ENCODE measurements around the gene BET1L. TPM values are rescaled to one million over a fixed set of nuclear protein-coding genes. Genes with fewer than 3 reads are reported as not detected.
"Not testable (repeated sequence)": the region's sequence is repeated elsewhere in the genome, so short reads cannot be mapped to it uniquely, and the experiment has no call there.

BET1L gene
- total RNA-seq, 1 donor from 2014 or later, result 24.0 TPM

DNA sequence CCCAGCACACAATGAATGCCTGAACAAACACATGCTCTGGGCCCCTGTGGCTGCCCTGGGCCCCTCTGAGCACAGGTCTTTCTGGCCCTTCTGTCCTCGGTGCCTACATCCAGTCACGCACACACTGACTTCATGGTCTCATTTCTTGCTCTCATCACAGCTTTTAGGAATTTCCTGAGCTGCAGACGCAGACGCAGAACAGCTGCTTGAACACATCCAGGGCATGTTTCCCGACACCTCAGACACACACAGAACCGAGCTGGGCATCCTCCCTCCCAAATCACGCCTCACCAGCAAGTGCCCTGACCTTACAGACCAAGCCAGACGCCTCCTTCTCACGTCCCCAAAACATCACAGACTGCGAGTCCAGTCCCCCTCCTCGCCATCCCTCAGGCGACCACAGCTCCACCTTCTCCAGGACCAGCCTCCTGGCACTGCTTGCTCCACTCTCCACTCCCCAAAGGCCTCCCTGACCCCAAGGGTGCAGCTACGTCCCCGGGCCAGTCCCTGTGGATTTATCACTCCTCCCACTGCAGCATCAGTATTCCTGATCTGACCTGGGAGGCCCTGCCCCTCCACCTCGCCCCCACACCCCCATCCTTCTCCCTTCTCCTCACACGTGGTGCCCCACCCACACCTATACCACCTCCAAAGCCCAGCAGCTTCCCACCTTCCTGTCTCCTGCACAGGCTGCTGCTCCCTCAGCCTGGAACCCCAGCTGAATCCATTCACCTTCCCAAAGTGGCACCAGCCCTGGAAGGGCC is 16.0 kb upstream of the BET1L start:
- no peak for DNase-seq
- H3K4me3 ChIP-seq, result no peak overlapping the region
- peaks cover 13% of the 10 kb centered on the region for H3K4me1 ChIP-seq
- no peaks in the 10 kb centered on the region for H3K9me3 ChIP-seq (replicated peaks)
- no peaks in the 10 kb centered on the region for H3K27me3 ChIP-seq (ENCODE audit: low read depth)
- intact Hi-C loops (cut with micrococcal nuclease), result no loop called here
- H3K27ac ChIP-seq (replicated peaks), result no peak overlapping the region
- TF ChIP-seq CTCF (IDR thresholded peaks at IDR 0.05; ENCODE audit: borderline replicate concordance), result no peak
- H3K36me3 ChIP-seq, result peaks cover 22% of the 10 kb centered on the region

DNA sequence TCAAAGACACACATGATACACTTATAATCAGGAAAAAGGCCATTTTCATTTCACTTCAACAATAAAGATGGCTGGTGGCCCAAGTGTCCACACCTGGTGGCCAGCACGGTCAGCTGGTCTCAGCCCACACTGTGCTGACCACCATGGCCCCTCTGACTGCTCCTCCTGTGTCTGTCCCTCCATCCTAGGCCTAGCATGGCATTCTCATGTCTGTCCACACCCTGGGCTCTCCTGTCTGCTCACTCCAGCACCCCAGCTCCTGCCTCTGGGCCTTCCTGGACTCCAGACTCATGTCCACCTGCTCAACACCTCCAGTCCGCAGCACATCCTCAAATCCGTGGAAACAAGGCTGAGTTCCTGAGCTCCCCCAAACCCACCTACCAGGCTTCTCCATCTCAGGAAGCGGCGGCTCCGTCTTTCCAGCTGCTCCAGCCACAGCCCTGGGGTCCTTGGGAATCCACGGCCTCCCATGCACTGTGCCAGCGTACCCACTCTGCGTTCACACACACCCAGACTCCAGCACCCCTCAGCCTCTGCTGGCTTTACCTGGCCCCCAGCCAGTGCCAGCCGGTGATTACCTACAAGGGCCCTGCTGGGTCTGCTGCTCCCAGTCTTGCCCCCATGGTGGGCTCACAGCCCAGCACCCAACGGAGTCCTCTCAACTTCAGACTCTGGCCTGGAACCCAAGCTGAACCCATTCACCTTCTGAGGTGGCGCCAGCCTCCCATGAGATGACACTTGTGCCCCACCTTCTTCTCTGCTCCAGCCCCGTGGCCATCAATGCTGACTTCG is 15.0 kb upstream of the BET1L start:
- Histone ChIP-seq H3K9me3 (replicated peaks) (no peaks in the 10 kb centered on the region), H3K4me3 (no peak overlapping the region), H3K27me3 (ENCODE audit: low read depth) (no peaks in the 10 kb centered on the region), H3K27ac (replicated peaks) (no peak overlapping the region), H3K36me3 (peaks cover 26% of the 10 kb centered on the region), H3K4me1 (peaks cover 6% of the 10 kb centered on the region)
- DNase-seq, result no peak
- TF ChIP-seq CTCF (IDR thresholded peaks at IDR 0.05; ENCODE audit: borderline replicate concordance), result no peak
- intact Hi-C loops (cut with micrococcal nuclease), result no loop called here

- Histone ChIP-seq H3K4me3 (no peak overlapping the region), H3K4me1 (peaks cover 6% of the 10 kb centered on the region), H3K36me3 (peaks cover 32% of the 10 kb centered on the region), H3K27me3 (ENCODE audit: low read depth) (no peaks in the 10 kb centered on the region), H3K9me3 (replicated peaks) (no peaks in the 10 kb centered on the region), H3K27ac (replicated peaks) (no peak overlapping the region)
- no peak for TF ChIP-seq CTCF (IDR thresholded peaks at IDR 0.05; ENCODE audit: borderline replicate concordance)
- DNase-seq, result no peak
- intact Hi-C loops (cut with micrococcal nuclease), result no loop called here
Measured at GRCh38 chr11:221539-221938, 14.3 kb upstream of the BET1L start.

DNA sequence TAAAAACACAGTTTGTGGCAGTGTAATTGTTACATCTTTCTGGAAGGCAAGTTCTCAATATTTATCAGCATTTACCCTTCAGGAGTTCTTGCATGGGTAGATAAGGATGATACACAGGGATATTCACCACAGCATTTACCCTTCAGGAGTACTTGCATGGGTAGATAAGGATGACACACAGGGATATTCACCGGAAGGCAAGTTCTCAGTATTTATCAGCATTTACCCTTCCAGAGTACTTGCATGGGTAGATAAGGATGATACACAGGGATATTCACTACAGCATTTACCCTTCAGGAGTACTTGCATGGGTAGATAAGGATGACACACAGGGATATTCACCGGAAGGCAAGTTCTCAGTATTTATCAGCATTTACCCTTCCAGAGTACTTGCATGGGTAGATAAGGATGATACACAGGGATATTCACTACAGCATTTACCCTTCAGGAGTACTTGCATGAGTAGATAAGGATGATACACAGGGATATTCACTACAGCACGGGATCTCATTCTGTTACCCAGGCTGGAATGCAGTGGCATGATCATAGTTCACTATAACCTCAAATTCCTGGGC is 13.5 kb upstream of the BET1L start:
- H3K27ac ChIP-seq (replicated peaks); DNase-seq; H3K27me3 ChIP-seq (ENCODE audit: low read depth); H3K4me3 ChIP-seq; H3K9me3 ChIP-seq (replicated peaks); intact Hi-C loops (cut with micrococcal nuclease); H3K4me1 ChIP-seq: not testable (repeated sequence)
- peaks cover 39% of the 10 kb centered on the region for H3K36me3 ChIP-seq

- DNase-seq, result no peak
- Histone ChIP-seq H3K4me3 (no peak overlapping the region), H3K9me3 (replicated peaks) (no peaks in the 10 kb centered on the region), H3K36me3 (peaks cover 56% of the 10 kb centered on the region), H3K27ac (replicated peaks) (no peak overlapping the region), H3K4me1 (no peaks in the 10 kb centered on the region), H3K27me3 (ENCODE audit: low read depth) (no peaks in the 10 kb centered on the region)
- intact Hi-C loops (cut with micrococcal nuclease), result no loop called here
- TF ChIP-seq CTCF (IDR thresholded peaks at IDR 0.05; ENCODE audit: borderline replicate concordance), result no peak
Measured at GRCh38 chr11:218815-219593, 11.8 kb upstream of the BET1L start.
